Measurements from ENCODE around the gene POU2F1.

POU2F1 gene

DNA sequence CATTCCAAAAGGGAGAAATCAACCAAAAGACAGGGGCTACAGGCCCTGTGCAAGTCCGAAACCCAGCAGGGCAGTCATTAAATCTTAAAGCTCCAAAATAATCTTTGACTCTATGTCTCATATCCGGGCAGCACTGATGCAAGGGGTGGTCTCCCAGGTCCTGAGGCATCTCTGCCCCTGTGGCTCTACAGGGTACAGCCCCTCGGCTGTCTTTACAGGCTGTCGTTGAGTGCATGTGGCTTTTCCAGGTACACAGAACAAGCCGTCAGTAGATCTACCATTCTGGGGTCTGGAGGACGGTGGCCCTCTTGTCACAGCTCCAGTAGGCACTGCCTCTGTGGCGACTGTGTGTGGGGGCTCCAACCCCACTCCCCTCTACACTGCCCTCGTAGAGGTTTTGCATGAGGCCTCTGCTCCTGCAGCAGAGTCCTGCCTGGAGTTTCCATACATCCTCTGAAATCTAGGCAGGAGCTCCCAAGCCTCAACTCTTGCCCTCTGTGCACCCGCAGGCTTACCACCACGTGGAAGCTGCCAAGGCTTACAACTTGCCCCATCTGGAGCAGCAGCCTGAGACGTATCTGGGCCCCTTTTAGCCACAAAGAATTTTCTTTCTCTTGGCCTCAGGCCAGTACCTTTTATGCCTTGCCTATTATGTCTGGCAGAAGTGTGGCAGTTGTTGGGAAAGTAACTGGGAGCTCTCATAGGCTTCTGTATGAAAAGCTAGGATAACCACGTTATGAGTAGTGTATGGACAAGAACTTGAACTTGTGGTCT lies 52.5 kb downstream of the POU2F1 start:
- DNase-seq, result no peak

DNA sequence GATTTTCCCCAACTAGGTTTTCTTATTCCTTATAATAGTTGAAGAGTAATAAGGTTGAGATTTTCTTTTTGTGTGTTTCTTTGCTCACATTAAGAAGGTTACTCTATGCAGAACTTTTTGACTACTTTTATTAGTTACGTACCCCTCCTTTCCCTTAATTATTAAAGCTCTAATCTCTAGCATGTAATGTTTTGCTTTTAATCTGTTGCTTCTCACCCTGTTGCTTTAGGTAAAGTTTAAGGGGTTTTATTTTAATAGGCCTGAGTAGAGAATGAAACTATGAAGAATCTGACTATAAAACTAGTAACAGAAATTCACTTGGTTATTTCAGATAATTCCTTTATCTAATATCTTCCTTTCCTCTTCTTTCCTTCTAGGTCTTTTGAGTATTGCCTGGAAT lies 53.4 kb downstream of the POU2F1 start:
- DNase-seq, result no peak

GRCh38 chr1:167276969-167277368 lies 56.3 kb downstream of the POU2F1 start:
- DNase-seq, result no peak

DNA sequence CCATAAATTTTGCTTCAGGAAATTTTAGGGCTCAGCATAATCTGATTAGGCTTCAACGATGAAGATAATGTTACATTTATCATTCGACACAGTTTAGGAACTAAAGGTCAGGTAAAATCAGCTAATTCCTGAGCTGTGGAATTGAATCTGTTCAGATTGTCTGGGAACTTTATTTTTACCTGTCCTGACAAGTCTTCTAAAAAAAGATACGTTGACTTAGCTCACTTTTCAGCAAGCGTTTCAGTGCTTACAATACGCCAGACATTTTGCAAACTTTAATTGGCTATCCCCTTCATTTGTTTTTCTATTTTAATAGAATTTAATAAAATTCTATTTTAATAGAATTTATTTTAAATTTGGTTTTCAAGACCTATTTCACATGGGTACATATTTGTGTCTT lies 57.8 kb downstream of the POU2F1 start:
- DNase-seq, result no peak

- DNase-seq, result no peak
These were observed 60.2 kb downstream of the POU2F1 start for GRCh38 chr1:167280912-167281311.

DNA sequence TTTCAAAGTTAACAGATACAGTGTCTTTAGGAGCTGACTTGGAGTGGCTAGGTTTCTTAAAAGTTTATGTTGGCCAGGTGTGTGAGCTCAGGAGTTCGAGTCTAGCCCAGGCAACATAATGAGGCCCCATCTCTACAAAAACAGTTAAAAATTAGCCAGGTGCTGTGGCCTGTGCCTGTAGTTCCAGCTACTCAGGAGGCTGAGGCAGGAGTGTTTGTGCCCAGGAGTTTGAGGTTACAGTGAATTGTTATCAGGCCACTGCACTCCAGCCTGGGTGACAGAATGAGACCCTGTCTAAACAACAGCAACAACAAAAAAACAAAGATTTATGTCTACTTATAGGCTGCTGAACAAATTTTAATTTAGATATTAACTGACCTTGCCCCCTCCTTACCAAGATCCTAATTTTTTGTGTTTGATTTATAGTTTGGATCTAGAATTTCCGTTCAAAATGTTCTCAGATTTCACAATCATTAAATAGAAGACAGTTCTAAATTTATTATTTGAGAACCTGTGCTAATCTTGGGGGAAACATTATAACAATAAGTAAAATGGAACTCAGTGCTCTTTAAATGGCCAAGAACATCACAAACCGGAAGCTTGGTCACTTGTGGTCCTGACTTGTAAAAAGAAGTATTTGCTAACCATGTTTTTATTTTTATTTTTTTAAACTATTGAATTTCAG lies 67.8 kb downstream of the POU2F1 start:
- no peak for DNase-seq

- DNase-seq, result no peak
These were observed 68.4 kb downstream of the POU2F1 start for GRCh38 chr1:167289075-167289442.

GRCh38 chr1:167289966-167290365 lies 69.3 kb downstream of the POU2F1 start:
- no peak for DNase-seq

- no peak for DNase-seq
These were observed 71.0 kb downstream of the POU2F1 start for GRCh38 chr1:167291539-167292185.

GRCh38 chr1:167292216-167292615 lies 71.5 kb downstream of the POU2F1 start:
- no peak for DNase-seq

DNA sequence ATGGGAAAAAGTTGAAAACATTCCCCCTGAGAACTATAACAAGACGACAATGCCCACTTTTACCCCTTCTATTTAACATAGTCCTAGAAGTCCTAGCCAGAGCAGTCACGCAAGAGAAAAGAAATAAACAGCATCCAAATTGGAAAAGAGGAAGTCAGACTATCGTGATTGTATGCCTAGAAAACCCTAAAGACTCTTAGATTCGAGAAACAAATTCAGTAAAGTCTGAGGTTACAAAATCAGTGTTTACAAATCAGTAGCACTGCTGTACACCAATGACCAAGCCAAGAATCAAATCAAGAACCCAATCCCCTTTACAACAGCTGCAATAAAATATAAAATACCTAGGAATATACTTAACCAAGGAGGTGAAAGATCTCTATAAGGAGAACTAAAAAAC lies 72.4 kb downstream of the POU2F1 start:
- no peak for DNase-seq

- DNase-seq, result no peak
These were observed 73.8 kb downstream of the POU2F1 start for GRCh38 chr1:167294528-167294927.

DNA sequence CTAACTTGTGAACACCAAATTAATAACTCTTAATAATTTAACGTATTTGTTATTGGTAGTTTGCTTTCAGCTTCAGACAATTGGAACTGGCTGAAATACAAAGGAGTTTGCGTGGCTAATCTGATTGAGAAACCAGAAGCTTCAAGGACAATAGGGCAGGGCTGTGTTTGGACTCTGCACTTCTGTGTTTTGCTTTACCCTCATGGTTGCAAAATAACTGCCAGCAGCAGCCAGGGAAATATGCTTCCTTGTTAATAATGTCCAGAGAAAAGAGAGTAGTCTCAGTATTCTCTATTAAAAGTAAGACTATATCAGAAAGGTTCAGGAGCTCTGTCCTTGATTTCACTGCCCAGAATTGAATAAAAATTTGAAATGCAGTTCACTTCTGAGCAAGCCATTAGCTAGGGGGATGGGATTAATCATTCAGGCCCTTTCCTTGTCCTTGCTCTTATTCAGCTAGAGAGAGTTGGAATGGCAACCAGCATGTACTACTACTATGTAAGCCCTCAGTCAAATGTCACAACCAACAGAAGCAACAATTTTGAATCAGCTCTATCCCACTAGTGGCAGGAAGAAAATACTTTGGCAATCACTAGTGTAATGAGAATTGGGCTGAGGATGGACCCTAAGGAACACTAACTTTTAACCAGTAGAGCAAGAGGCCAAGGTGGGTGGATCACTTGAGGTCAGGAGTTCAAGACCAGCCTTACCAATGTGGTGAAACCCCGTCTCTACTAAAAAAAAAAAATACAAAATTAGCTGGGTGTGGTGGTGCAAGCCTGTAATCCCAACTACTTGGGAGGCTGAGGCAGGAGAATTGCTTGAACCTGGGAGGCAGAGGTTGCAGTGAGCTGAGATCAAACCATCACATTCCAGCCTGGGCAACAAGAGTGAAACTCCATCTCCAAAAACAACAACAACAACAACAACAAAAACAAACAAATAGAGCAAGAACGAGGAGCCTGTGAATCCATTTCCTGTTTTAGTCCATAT lies 76.8 kb downstream of the POU2F1 start:
- no peak for DNase-seq

DNA sequence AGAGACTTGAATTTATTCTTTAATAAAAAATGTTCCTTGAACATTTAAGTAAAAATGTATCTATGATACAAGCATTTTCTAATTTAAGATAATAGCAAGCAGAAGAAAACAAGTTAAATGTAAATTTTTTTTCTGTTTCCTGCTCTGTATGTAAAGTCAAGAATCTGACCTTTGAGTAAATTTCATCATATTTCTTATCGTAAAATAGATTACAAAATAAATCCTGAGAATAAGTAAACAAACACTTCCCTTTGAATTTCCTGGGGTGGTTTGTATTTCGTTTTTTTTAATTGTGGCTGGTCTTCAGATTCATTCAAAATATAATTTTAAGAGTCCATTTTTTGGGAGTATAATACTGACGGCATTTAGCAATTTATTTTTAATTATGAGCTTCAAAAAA lies 77.6 kb downstream of the POU2F1 start:
- no peak for DNase-seq

- DNase-seq, result no peak
These were observed 80.7 kb downstream of the POU2F1 start for GRCh38 chr1:167301355-167301754.

- DNase-seq, result no peak
These were observed 83.5 kb downstream of the POU2F1 start for GRCh38 chr1:167304165-167304564.

- no peak for DNase-seq
These were observed 84.5 kb downstream of the POU2F1 start for GRCh38 chr1:167305059-167305705.

DNA sequence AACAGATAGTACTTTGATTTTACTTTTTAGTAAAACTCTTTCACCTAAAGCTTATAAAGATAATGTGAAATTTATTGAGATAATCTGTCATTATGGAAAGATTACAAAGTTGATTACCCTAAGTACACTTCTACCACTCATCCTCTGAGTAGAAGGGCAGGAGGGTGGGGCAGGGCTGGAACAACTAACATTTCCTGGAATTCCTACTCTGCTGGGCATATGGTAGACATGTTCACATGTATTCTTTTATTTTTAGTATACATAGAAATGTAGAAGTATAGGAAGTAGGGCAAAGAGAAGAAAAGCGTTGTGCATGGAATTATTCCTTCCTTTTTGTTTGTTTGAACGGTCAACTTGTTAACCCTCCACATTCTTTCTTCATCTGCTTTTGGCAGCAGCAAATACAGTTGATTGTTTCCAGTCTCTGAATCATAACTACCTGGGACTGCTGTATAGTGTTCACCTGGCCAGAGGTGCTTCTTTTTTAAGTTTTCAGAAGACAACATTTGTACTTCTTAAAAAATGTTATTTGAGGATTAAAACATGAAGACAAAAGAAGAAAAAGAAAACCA lies 85.1 kb downstream of the POU2F1 start:
- DNase-seq, result no peak

DNA sequence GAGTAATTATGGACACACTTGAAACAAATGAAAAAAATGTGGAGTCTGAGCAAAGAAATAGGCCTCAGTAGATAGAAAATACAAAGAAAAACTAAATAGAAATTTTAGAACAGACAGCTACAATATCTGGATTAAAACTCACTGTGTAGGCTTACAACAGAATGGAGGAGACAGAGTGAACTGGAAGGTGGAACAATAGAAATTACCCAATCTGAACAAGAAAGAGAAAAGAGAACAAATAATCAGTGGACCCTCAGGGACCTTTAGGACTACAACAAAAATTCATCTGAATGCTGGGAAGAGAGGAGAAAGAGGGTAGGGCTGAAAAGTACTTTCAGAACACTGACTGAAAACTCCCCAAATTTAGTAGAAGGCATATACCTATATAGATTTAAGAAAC lies 90.0 kb downstream of the POU2F1 start:
- no peak for DNase-seq

DNA sequence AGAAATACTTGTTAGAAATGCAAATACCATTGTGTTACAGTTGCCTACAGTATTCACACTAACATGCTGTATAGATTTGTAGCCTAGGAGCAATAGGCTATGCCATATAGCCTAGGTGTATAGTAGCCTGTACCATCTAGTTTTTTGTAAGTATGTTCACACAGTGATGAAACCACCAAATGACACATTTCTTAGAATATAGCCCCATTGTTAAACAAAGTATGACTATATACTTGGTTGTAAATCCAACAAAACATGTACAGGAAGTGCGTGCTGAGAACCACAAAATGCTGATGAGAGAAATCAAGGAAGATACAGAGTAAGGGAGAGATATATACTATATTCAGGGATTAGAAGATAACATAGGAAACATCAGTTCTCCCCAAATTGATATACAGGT lies 92.2 kb downstream of the POU2F1 start:
- no peak for DNase-seq

GRCh38 chr1:167314671-167315070 lies 94.0 kb downstream of the POU2F1 start:
- no peak for DNase-seq

- DNase-seq, result no peak
These were observed 96.8 kb downstream of the POU2F1 start for GRCh38 chr1:167317463-167317862.

Data from CD4-positive, alpha-beta T cell treated with Interleukin-10 for 1 hour (primary cell).